HuH-7 (cell line): Measurements from ENCODE around the gene NCEH1.
"Not testable (repeated sequence)": the region's sequence is repeated elsewhere in the genome, so short reads cannot be mapped to it uniquely, and the experiment has no call there.

Experiments
- DNase-seq: peaks from one replicate; pipeline ENCODE4 v3.0.0; 2011; ENCODE audit warnings: low spot score

NCEH1 gene

GRCh38 chr3:172707030-172707429 lies 3.8 kb downstream of the NCEH1 start:
- DNase-seq, result no peak

- no peak for DNase-seq
These were observed 5.7 kb downstream of the NCEH1 start for GRCh38 chr3:172705170-172705569.

GRCh38 chr3:172704001-172704400 lies 6.9 kb downstream of the NCEH1 start:
- no peak for DNase-seq

GRCh38 chr3:172702731-172703130 lies 8.1 kb downstream of the NCEH1 start:
- DNase-seq, result not testable (repeated sequence)

GRCh38 chr3:172702256-172702655 lies 8.6 kb downstream of the NCEH1 start:
- no peak for DNase-seq

GRCh38 chr3:172701751-172702150 lies 9.1 kb downstream of the NCEH1 start:
- DNase-seq, result no peak

- DNase-seq, result no peak
These were observed 9.9 kb downstream of the NCEH1 start for GRCh38 chr3:172700936-172701455.

- DNase-seq, result no peak
These were observed 10.6 kb downstream of the NCEH1 start for GRCh38 chr3:172700256-172700655.

GRCh38 chr3:172699031-172699430 lies 11.8 kb downstream of the NCEH1 start:
- DNase-seq, result no peak

GRCh38 chr3:172698631-172699030 lies 12.2 kb downstream of the NCEH1 start:
- no peak for DNase-seq

- DNase-seq, result no peak
These were observed 13.3 kb downstream of the NCEH1 start for GRCh38 chr3:172697558-172697957.

- DNase-seq, result no peak
These were observed 14.5 kb downstream of the NCEH1 start for GRCh38 chr3:172696357-172696756.

GRCh38 chr3:172694573-172695246 lies 16.2 kb downstream of the NCEH1 start:
- DNase-seq, result no peak

GRCh38 chr3:172692751-172693338 lies 18.0 kb downstream of the NCEH1 start:
- DNase-seq, result no peak

GRCh38 chr3:172690936-172691335 lies 19.9 kb downstream of the NCEH1 start:
- DNase-seq, result no peak

- peak; percentile 66 for DNase-seq
These were observed 22.3 kb downstream of the NCEH1 start for GRCh38 chr3:172688588-172688987.

GRCh38 chr3:172687501-172687900 lies 23.4 kb downstream of the NCEH1 start:
- DNase-seq, result no peak

GRCh38 chr3:172685331-172686214 lies 25.3 kb downstream of the NCEH1 start:
- no peak for DNase-seq

GRCh38 chr3:172680684-172681083 lies 30.2 kb downstream of the NCEH1 start:
- DNase-seq, result no peak

- no peak for DNase-seq
These were observed 31.3 kb downstream of the NCEH1 start for GRCh38 chr3:172679599-172679998.

- no peak for DNase-seq
These were observed 32.8 kb downstream of the NCEH1 start for GRCh38 chr3:172678068-172678467.

GRCh38 chr3:172676196-172676922 lies 34.5 kb downstream of the NCEH1 start:
- no peak for DNase-seq
